NT2/D1 (cell line): Measurements from ENCODE around the gene MCM7.

ENCODE experiments used
- DNase-seq: peaks from one replicate; pipeline ENCODE4 v3.0.0-alpha.2; 2011; ENCODE audit warnings: low read depth, low spot score
- H3K27me3 ChIP-seq: 2 replicates; pipeline ENCODE4 v1.6.0; 2011; ENCODE audit warnings: mild to moderate bottlenecking; ENCODE audit not compliant: insufficient read length, insufficient read depth
- H3K36me3 ChIP-seq: 2 replicates; pipeline ENCODE4 v1.6.1; 2011; ENCODE audit warnings: mild to moderate bottlenecking, low read length, mixed read lengths; ENCODE audit not compliant: insufficient read depth, insufficient read length
- H3K4me1 ChIP-seq: 2 replicates; pipeline ENCODE4 v1.5.1; 2011; ENCODE audit not compliant: insufficient read depth, insufficient read length
- H3K4me3 ChIP-seq: 2 replicates; pipeline ENCODE4 v1.5.1; 2011; ENCODE audit warnings: low read depth; ENCODE audit not compliant: insufficient read length
- H3K9ac ChIP-seq: 2 replicates; pipeline ENCODE4 v1.6.0; 2011; ENCODE audit warnings: low read depth; ENCODE audit not compliant: insufficient read length
- H3K9me3 ChIP-seq: 2 replicates; pipeline ENCODE4 v1.5.1; 2011; ENCODE audit warnings: mild to moderate bottlenecking, low read length; ENCODE audit not compliant: insufficient read depth
- SUZ12 ChIP-seq: IDR thresholded peaks from 2 replicates; pipeline ENCODE4 v1.6.1; 2011; ENCODE audit not compliant: insufficient read length, insufficient read depth; ENCODE audit errors: extremely low read depth
- YY1 ChIP-seq: IDR thresholded peaks from 2 replicates; pipeline ENCODE4 v1.6.1; 2011; ENCODE audit not compliant: insufficient read length, insufficient read depth
- ZNF274 ChIP-seq: IDR thresholded peaks from 2 replicates; pipeline ENCODE4 v1.6.1; 2011; ENCODE audit warnings: mild to moderate bottlenecking, low read depth, low read length

MCM7 gene

DNA sequence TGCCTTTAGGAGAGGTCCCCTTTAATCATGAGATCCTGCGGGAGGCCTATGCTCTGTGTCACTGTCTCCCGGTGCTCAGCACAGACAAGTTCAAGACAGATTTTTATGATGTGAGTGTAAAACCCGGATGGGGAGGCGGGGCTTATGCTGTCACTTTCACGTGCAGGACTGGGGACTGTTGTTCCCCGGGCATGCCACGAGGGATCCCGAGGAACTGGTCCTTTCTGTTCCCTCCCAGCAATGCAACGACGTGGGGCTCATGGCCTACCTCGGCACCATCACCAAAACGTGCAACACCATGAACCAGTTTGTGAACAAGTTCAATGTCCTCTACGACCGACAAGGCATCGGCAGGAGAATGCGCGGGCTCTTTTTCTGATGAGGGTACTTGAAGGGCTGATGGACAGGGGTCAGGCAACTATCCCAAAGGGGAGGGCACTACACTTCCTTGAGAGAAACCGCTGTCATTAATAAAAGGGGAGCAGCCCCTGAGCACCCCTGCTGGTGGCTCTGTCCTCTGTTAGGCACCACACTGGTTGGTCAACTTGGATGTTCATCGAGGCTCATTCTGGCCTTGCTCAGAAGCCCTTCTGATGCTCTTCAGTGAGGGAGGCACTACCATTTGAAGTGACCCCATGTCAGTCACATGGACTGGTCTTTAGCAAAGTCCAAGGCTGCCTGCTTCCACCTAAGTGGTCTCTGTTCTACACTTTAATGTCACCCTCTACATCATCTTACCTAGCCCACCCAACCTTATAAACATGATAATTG is 9.6 kb downstream of the MCM7 start:
- H3K27me3 ChIP-seq: no peaks in the 10 kb centered on the region

GRCh38 chr7:100090527-100091410 is 10.4 kb downstream of the MCM7 start:
- no peaks in the 10 kb centered on the region for H3K27me3 ChIP-seq
- no peak overlapping the region for H3K9ac ChIP-seq
- H3K4me3 ChIP-seq: no peak overlapping the region
- no peak for DNase-seq
- H3K4me1 ChIP-seq: peaks cover 2% of the 10 kb centered on the region
- H3K36me3 ChIP-seq: peaks cover 57% of the 10 kb centered on the region
- no peak for TF ChIP-seq YY1
- TF ChIP-seq SUZ12: no peak
- H3K9me3 ChIP-seq: no peaks in the 10 kb centered on the region

More for the DNA sequence above, 9.6 kb downstream of the MCM7 start:
- peaks cover 63% of the 10 kb centered on the region for H3K36me3 ChIP-seq
- no peaks in the 10 kb centered on the region for H3K9me3 ChIP-seq
- peaks cover 2% of the 10 kb centered on the region for H3K4me1 ChIP-seq
- TF ChIP-seq SUZ12 (no peak), ZNF274 (no peak), YY1 (no peak)
- H3K4me3 ChIP-seq: no peak overlapping the region
- no peak for DNase-seq
- no peak overlapping the region for H3K9ac ChIP-seq

DNA sequence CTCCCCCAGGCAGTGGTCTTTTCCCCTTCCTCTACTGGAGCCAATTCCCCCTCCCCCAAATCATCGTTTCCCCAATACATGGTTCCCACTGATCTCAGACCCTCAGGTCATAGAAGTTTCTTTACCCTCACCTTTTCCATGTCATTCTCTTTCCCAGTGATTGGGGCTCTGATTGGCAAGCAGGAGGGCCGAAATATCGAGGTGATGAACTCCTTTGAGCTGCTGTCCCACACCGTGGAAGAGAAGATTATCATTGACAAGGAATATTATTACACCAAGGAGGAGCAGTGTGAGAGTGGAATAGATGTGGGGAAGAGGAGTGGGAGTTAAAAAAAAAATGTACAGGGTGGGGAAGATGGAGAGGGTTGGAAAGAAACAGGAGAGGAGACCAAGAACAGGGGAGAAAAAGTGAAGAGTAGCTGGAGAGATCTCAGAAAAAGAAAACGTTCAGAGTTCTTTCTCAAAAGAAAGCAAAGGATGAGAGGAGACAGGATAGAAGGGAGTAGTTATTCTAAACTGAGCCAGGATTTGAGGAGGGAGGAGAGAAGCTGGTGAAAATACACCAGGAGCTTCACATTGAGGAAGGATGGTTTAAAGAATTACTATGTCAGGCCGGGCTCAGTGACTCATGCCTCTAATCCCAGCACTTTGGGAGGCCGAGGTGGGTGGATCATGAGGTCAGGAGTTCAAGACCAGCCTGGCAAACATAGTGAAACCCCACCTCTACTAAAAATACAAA is 11.6 kb downstream of the MCM7 start:
- Histone ChIP-seq H3K9ac (peak overlapping the region; percentile 93), H3K36me3 (peaks cover 46% of the 10 kb centered on the region), H3K4me1 (peaks cover 2% of the 10 kb centered on the region), H3K27me3 (no peaks in the 10 kb centered on the region), H3K4me3 (peak overlapping the region; percentile 89), H3K9me3 (no peaks in the 10 kb centered on the region)
- TF ChIP-seq SUZ12 (no peak), ZNF274 (no peak), YY1 (no peak)
- no peak for DNase-seq

DNA sequence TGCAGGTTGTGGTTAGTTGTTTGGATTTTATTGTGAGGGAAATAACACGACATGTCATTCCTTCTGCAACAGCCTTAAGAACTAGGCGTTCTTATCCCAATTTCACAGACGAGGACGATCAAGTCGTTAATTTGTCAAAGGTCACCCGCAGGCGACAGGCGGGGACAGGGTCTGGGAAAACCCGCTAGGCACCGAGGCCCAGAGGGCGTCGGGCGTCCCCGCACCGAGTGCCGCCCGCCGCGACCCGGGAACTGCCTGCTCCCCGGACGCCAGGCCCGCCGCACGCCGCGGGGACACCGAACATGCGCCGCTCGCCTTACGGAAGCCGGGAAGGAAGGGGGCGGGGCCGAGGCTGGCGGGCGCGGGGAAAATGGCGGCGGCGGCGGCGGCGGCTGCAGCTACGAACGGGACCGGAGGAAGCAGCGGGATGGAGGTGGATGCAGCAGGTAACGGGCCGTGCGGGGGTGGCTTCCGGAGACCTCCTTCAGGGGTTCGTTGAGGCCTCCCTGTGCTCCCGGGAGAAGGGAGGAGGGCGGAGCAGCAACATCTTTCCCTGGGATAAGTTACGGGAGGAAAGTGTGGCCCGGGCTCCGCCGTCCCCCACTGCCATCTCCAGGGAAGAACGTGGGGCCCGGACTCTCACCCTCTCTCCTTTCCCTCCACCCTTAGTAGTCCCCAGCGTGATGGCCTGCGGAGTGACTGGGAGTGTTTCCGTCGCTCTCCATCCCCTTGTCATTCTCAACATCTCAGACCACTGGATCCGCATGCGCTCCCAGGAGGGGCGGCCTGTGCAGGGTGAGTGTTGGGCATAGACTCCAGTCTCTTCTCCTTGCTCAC is 12.4 kb downstream of the MCM7 start, which contains the start of gene COPS6:
Gene COPS6 (plus strand): TSS at position 349 of the 837 bp plus-strand sequence. CDS start 22 bp downstream, at position 371.
- Histone ChIP-seq H3K9ac (peak within 1 kb of the TSS; percentile 93), H3K4me3 (peak within 1 kb of the TSS; percentile 89), H3K4me1 (peaks cover 2% of the 10 kb centered on the region), H3K9me3 (no peaks in the 10 kb centered on the region), H3K27me3 (no peaks in the 10 kb centered on the region), H3K36me3 (peaks cover 38% of the 10 kb centered on the region)
- DNase-seq: no peak
- TF ChIP-seq ZNF274 (no peak), YY1 (peak; percentile 51), SUZ12 (no peak)

DNA sequence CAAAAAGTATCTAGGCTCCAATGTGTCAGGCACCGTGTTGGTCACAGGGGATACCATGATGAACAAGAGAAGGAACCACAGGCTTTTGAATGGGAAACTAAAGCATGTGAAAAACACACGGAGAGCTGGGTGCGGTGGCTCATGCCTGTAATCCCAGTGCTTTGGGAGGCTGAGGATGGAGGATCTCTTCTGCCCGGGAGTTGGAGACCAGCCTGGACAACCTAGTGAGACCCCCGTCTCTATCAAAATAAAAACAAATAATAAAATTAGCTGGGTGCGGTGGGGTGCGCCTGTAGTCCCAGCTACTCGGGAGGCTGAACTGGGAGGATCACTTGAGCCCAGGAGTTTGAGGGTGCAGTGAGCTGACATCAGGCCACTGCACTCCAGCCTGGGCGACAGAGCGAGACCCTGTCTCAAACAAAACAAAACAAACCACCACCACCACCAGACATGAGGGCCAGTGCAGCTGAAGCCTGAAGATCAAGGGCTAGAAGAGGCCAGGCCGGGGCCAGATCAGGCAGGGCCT is 13.0 kb downstream of the MCM7 start:
- Histone ChIP-seq H3K9ac (peak overlapping the region; percentile 93), H3K4me1 (peaks cover 2% of the 10 kb centered on the region), H3K4me3 (peak overlapping the region; percentile 89), H3K36me3 (peaks cover 31% of the 10 kb centered on the region), H3K27me3 (no peaks in the 10 kb centered on the region), H3K9me3 (no peaks in the 10 kb centered on the region)
- no peak for TF ChIP-seq SUZ12
- no peak for TF ChIP-seq ZNF274
- TF ChIP-seq YY1: no peak
- no peak for DNase-seq

GRCh38 chr7:100087055-100087750 is 14.0 kb downstream of the MCM7 start:
- Histone ChIP-seq H3K9me3 (no peaks in the 10 kb centered on the region), H3K4me1 (peaks cover 2% of the 10 kb centered on the region), H3K9ac (no peak overlapping the region), H3K36me3 (peaks cover 22% of the 10 kb centered on the region), H3K27me3 (no peaks in the 10 kb centered on the region), H3K4me3 (no peak overlapping the region)
- no peak for DNase-seq
- TF ChIP-seq ZNF274: no peak
- no peak for TF ChIP-seq SUZ12
- no peak for TF ChIP-seq YY1
